Stomach (tissue), 9 donors: ENCODE data around the gene APEX1. TPM values are rescaled to one million over a fixed set of nuclear protein-coding genes. Genes with fewer than 3 reads are reported as not detected.
A peak's percentile ranks its signal among the peaks of the same experiment; 100 is the strongest.

Experiments used
- DNase-seq, 2 donors: peaks; one replicate each; pipeline versions ENCODE4 v3.0.0 to v3.0.0-alpha.2; 2013 to 2019
- H3K27ac ChIP-seq, 5 donors: fragments of 200-600 bp in 4 of 5; sonication (generic) in 4 of 5; one replicate each; pipeline ENCODE4 v1.5.1; 2013 to 2019; ENCODE audit warnings: mild to moderate bottlenecking in 1 of 5, moderate library complexity in 1 of 5
- H3K27me3 ChIP-seq, 3 donors: fragments of 200-600 bp; sonication (generic); one replicate each; pipeline ENCODE4 v1.5.1; 2017 to 2019; ENCODE audit warnings: mixed run types in 1 of 3
- H3K36me3 ChIP-seq, 4 donors: fragments of 200-600 bp; sonication (generic); 1 replicate in 3 of 4; 2 replicates in 1 of 4; pipeline ENCODE4 v1.5.1; 2016 to 2019
- H3K4me1 ChIP-seq, 4 donors: fragments of 200-600 bp; sonication (generic); one replicate each; pipeline ENCODE4 v1.5.1; 2016 to 2019
- H3K4me3 ChIP-seq, 4 donors: fragments of 200-600 bp; sonication (generic) in 3 of 4; one replicate each; pipeline ENCODE4 v1.5.1; 2016 to 2019; ENCODE audit warnings: mild to moderate bottlenecking in 1 of 4
- H3K9me3 ChIP-seq, 4 donors: fragments of 200-600 bp; sonication (generic); one replicate each; pipeline ENCODE4 v1.5.1; 2016 to 2019
- EP300 ChIP-seq: sonication (generic); formaldehyde crosslinking; IDR thresholded peaks from one replicate; pipeline ENCODE4 v1.6.1; 2017; ENCODE audit warnings: antibody characterized with exemption
- POLR2A ChIP-seq, 4 donors: fragments of 450-650 bp; IDR thresholded peaks; one replicate each; pipeline ENCODE4 v1.6.1; 2016; ENCODE audit warnings: antibody characterized with exemption in 4 of 4, control low read depth in 2 of 4, mild to moderate bottlenecking in 1 of 4, moderate library complexity in 1 of 4
- POLR2AphosphoS5 ChIP-seq, 3 donors: sonication (generic); formaldehyde crosslinking; IDR thresholded peaks; one replicate each; pipeline ENCODE4 v1.6.1; 2016; ENCODE audit warnings: antibody characterized with exemption in 3 of 3
- WGBS, 5 donors: extraction: QIAGEN DNeasy Blood & Tissue Kit in 3 of 5; methylation state at CpG; one replicate each; pipeline versions ENCODE4 v1.1.5 to v1.1.7; 2013 to 2018; 5-methylcytosine and 5-hydroxymethylcytosine counted together
- intact Hi-C: fragments of 100-400 bp; cut with DNase I; formaldehyde crosslinking; loops from one replicate; pipeline ENCODE4 v1.15.1; 2023; ENCODE audit warnings: low total_unique reads
- polyA plus RNA-seq, 3 donors: library from polyadenylated mRNA; stranded (reverse); fragments of 200-250 nt; gene quantifications; one replicate each; pipeline ENCODE4 v1.2.3, GENCODE V29; 2013
- total RNA-seq, 5 donors: library from RNA; depleted of rRNA; stranded (reverse); fragments of >200 nt; gene quantifications; one replicate each; pipeline versions ENCODE4 v1.1.0 to v1.2.3, GENCODE V29; 2014 to 2016
- TF ChIP-seq, protein P1 (sequence below), 7 experiments: fragments of 450-650 bp in 4 of 7; fragments of 200-600 bp in 3 of 7; sonication (generic) in 3 of 7; IDR thresholded peaks; one replicate each; pipeline ENCODE4 v1.5.1; 2016 to 2019; ENCODE audit warnings: antibody characterized with exemption in 7 of 7, control low read depth in 2 of 7, mild to moderate bottlenecking in 1 of 7
- donor health status: healthy with polysubstance abuse.
- donor health status: Bipolar disorder and iron deficiency.
- donor health status: healthy.

Gene APEX1
- total and polyA plus RNA-seq, 8 donors, result 70.1 to 219 (median 137) TPM

DNA sequence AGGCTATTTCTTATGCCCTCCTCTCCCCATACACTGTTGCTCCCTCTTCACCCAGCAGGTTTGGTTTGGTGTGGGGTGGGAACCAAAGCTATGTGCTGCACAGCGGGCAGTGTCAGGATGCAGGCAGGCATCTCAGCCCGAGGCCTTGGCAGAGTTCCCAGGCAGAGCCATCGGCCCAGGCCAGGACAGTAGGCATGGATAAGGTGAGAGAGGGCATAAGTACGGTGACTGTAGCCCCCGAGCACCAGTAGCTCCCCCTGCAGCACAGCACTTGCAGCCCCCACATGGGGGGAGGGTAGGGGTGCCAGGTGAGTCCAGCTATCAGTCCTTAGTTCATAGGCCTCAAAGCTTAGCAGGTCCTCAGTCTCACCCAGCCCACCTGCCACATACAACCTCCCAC is 26.2 kb upstream of the APEX1 start:
- intact Hi-C loops, result no loop called here
- H3K27ac ChIP-seq, result no peak overlapping the region
- TF ChIP-seq POLR2AphosphoS5 (IDR thresholded peaks at IDR 0.05), result no peak
- TF ChIP-seq POLR2A (IDR thresholded peaks at IDR 0.05), result no peak
- TF ChIP-seq EP300, result no peak
- TF ChIP-seq, protein P1, sequence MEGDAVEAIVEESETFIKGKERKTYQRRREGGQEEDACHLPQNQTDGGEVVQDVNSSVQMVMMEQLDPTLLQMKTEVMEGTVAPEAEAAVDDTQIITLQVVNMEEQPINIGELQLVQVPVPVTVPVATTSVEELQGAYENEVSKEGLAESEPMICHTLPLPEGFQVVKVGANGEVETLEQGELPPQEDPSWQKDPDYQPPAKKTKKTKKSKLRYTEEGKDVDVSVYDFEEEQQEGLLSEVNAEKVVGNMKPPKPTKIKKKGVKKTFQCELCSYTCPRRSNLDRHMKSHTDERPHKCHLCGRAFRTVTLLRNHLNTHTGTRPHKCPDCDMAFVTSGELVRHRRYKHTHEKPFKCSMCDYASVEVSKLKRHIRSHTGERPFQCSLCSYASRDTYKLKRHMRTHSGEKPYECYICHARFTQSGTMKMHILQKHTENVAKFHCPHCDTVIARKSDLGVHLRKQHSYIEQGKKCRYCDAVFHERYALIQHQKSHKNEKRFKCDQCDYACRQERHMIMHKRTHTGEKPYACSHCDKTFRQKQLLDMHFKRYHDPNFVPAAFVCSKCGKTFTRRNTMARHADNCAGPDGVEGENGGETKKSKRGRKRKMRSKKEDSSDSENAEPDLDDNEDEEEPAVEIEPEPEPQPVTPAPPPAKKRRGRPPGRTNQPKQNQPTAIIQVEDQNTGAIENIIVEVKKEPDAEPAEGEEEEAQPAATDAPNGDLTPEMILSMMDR (IDR thresholded peaks at IDR 0.05), result no peak
- H3K4me3 ChIP-seq, result no peak overlapping the region
- 43 to 59% (median 50%) methylated on average over 5 of the region's 5 CpGs for WGBS, 5 donors
- no peak for DNase-seq
- H3K36me3 ChIP-seq, result no peaks in the 10 kb centered on the region
- peaks cover 0 to 38% (median 14%) of the 10 kb centered on the region in 4 donors for H3K4me1 ChIP-seq
- H3K27me3 ChIP-seq, result no peaks in the 10 kb centered on the region
- H3K9me3 ChIP-seq, result no peaks in the 10 kb centered on the region

DNA sequence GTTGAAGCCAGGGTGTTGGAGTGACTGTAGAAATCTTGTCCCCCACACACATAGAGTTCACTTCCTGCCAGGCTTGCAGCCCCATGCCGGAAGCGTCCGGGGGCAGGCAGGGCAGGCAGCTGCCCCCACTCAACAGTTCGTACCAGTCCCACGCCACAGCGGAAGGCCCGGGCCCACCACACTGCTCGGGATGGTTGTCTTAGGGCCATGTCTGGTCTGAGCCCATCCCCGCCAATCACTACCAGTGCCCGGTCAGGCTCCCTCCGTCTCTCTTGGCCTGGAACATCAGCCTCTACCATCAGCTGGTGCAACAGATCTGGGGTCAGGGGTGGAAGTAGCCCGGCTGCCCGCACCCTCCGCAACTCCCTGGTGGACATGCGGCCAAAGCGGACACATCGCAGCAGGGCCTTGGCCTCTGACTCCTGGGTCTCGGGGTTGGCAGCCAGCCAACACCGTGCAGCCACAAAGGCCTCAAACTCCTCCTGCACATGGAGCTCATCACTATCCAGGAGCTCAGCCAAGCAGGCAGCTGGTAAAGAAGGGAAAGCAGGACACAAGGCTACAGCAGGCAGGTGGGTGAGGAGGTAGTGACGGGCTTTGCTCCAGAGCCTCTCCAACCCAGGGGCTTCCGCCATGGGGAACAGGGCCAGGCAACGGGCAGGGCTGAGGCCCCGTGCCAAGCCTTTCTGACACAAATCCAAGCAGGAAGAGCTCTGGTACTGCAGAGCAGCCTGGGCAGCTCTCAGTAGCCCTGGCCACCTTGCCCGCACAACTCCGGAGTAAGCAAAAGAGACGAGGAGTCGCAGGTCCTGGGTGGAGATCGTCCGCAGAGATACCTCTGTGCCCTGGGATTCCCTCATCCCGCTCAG is 25.0 kb upstream of the APEX1 start:
- peaks cover 0 to 2% (median 0%) of the 10 kb centered on the region in 3 donors for H3K27me3 ChIP-seq
- WGBS, 5 donors, result 35 to 72% (median 53%) methylated on average over 14 to 30 of the region's 30 CpGs
- no peaks in the 10 kb centered on the region for H3K9me3 ChIP-seq
- peak in 1 of 2 donors; percentile 87 for DNase-seq
- H3K4me1 ChIP-seq, result peaks cover 1 to 40% (median 16%) of the 10 kb centered on the region in 4 donors
- peak overlapping the region in 2 of 5 donors; percentile 28 to 50 for H3K27ac ChIP-seq
- TF ChIP-seq, protein P1 (IDR thresholded peaks at IDR 0.05), result no peak
- peak in 1 of 3 donors; percentile 9 for TF ChIP-seq POLR2AphosphoS5 (IDR thresholded peaks at IDR 0.05)
- no peak for TF ChIP-seq POLR2A (IDR thresholded peaks at IDR 0.05)
- TF ChIP-seq EP300, result no peak
- H3K4me3 ChIP-seq, result no peak overlapping the region
- no peaks in the 10 kb centered on the region for H3K36me3 ChIP-seq
- intact Hi-C loops, result no loop called here

DNA sequence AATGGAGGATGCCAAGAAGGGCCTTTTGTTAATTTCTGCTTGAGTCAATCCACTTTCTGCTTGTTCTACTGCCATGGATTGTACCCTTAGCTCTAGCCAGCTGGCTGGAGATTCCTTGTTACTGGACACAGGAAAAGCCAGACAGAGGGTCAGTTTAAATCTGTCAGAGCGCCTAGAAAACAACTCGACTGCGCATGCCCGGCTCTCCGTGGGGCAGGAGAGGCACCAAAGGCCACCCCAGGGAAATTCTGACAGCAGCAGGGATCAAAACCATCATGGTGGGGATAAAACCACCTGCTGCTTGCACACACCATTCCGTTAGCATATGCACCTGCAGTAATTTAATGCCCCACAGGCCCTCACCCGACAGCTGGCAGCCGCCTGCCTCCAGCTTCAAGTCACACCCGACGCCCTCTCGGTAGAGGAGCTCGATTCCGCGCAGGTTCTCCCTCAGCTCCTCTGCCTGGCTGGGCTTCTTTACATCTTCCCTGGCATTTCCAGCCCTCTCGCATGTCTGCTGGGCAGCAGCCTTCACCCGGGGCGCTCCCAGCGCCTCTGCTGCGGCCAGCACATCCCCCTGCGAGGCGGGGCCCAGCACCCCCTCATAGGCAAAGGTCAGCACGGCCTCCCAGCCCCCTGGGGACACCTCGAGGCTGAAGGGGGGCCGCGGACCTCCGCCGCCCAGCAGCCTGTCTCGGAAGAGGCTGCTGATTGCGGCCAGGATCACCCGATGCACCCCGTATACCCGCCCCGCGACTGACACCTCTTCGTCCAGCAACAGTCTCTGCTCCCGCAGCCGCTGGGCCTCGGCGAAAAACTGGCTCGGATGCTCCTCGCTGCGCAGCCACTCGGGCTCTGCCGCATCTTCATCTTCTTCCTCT is 20.1 kb upstream of the APEX1 start:
- Histone ChIP-seq H3K36me3 (no peaks in the 10 kb centered on the region), H3K27ac (peak overlapping the region in 4 of 5 donors; percentile 1 to 76 (median 46)), H3K9me3 (no peaks in the 10 kb centered on the region), H3K4me3 (peak overlapping the region; percentile 22 to 31 (median 25)), H3K4me1 (peaks cover 4 to 25% (median 11%) of the 10 kb centered on the region in 4 donors), H3K27me3 (peaks cover 0 to 22% (median 0%) of the 10 kb centered on the region in 3 donors)
- 29 to 46% (median 44%) methylated on average over 15 to 44 of the region's 44 CpGs for WGBS, 5 donors
- intact Hi-C loops, result no loop called here
- no peak for DNase-seq
- TF ChIP-seq EP300, result no peak
- peak in 1 of 3 donors; percentile 14 for TF ChIP-seq POLR2AphosphoS5 (IDR thresholded peaks at IDR 0.05)

DNA sequence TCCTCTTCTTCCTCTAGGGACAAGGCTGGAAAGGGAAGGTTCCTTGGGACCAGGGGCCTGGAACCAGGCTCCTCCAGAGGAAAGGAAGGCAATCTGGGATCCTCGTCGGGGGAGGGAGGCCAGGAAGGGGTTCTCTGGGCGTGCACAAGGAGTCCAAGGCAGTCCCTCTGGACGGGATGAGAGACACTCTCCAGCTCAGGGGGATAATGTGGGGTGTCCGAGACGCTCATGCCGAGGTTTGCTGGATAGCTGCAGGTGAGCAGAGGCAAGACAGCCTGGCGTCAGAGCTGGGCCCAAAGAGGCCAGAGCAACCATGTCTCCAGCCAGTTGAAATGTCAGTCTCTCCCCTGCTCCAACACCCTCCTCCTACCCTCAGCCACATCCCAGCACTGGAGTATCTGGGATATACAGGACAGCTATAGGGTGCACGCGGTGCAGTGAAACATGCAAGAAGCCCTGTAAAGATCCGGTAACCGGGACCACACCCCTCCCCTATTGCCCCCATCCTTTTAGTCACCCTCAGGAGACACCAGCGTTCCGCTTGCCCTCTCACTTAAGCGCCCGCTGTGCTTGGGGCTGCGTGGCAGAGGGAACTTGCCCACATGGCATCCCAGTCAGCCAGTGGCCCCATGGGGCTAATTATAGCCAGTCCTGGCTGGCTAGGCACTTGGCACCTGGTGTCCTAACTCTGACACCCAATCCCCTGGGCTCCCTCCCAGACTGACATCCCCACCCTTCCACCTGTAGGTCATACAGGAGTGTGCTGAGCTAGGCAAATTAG is 19.3 kb upstream of the APEX1 start, which contains the start of gene KLHL33:
KLHL33 (minus strand) TSS at position 585 of the 781 bp plus-strand sequence; CDS start at position 230, 355 bp downstream.
- intact Hi-C loops, result no loop called here
- no peaks in the 10 kb centered on the region for H3K9me3 ChIP-seq
- DNase-seq, result no peak
- H3K4me1 ChIP-seq, result peaks cover 1 to 17% (median 6%) of the 10 kb centered on the region in 4 donors
- H3K4me3 ChIP-seq, result peak within 1 kb of the TSS; percentile 22 to 31 (median 25)
- 81 to 85% (median 81%) methylated on average over 17 of the region's 17 CpGs for WGBS, 5 donors
- peaks cover 0 to 22% (median 0%) of the 10 kb centered on the region in 3 donors for H3K27me3 ChIP-seq
- TF ChIP-seq EP300, result no peak
- TF ChIP-seq POLR2A (IDR thresholded peaks at IDR 0.05), result no peak
- TF ChIP-seq POLR2AphosphoS5 (IDR thresholded peaks at IDR 0.05), result no peak
- TF ChIP-seq, protein P1 (IDR thresholded peaks at IDR 0.05), result no peak
- peak within 1 kb of the TSS in 4 of 5 donors; percentile 1 to 76 (median 46) for H3K27ac ChIP-seq
- H3K36me3 ChIP-seq, result no peaks in the 10 kb centered on the region
